AG20443 (cell line): ENCODE results near the gene KCND1.

Experiments used
- DNase-seq: peaks from one replicate; pipeline ENCODE4 v3.0.0; 2012; ENCODE audit warnings: low spot score, mixed read lengths

KCND1 gene

DNA sequence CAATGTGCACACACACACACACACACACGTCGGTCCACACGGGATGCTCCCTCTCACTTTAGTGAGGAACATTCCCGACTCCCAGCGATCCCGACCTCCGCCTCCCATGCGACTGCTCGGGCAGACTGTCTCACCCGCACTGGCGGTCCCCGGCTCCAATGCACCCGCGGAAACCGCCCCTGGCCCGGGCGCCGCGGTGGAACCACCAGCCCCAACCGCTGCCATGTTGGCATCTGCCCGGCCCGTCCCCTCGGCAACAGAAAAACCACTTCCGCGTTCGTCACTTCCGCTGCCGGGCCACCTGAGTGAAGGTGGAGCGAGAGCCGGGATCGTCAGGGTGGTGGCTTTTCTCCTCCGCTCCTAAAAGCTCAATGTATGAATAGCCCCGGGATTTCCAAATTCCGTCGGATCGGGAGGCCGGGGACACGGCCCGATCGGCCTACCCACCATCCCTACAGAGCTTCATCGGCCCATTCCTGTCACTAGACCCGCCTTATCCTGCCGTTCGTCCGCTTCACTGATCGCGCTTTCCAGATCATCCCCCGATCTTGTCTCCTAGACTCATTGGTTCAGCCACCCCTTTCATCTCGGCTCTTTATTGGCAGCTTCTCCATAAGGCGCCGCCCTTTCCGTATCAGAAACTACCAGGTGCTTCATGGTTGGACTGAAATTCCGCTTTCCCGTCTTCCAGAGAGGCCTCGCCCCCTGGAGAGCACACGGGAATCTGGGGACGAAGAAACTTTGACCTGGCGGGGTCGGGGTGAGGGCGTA lies 60.0 kb downstream of the KCND1 start, which contains the start of gene SLC35A2:
SLC35A2 (minus strand) TSS at position 235 of the 771 bp plus-strand sequence; CDS start at position 225, 10 bp downstream.
- peak; percentile 78 for DNase-seq
